Endometrial microvascular endothelial cells (primary cell): ENCODE measurements around the gene QRSL1. TPM values are rescaled to one million over a fixed set of nuclear protein-coding genes. Genes with fewer than 3 reads are reported as not detected.
"Not testable (repeated sequence)": the region's sequence is repeated elsewhere in the genome, so short reads cannot be mapped to it uniquely, and the experiment has no call there.

ENCODE experiments used
- in situ Hi-C: cut with HindIII; loops from 2 replicates; pipeline ENCODE4 v1.10.0; 2017; ENCODE audit warnings: low sequenced_read_pairs, low pct_unique_long_range_greater_than_20kb; ENCODE audit errors: inconsistent ontology term
- total RNA-seq: library from RNA; depleted of rRNA; stranded (reverse); fragments of >200 nt; gene quantifications from one replicate; pipeline ENCODE4 v1.2.3, GENCODE V29; 2015; ENCODE audit errors: inconsistent ontology term

QRSL1 gene
- total RNA-seq, 1 donor from 2014 or later, result 9.2 TPM

- in situ Hi-C loops, result no loop called here
Observed at GRCh38 chr6:106620931-106621672, 8.3 kb upstream of the QRSL1 start.

GRCh38 chr6:106622412-106622811, 7.0 kb upstream of the QRSL1 start:
- in situ Hi-C loops, result no loop called here

- in situ Hi-C loops, result no loop called here
Observed at GRCh38 chr6:106623039-106623438, 6.3 kb upstream of the QRSL1 start.

- in situ Hi-C loops, result no loop called here
Observed at GRCh38 chr6:106626485-106626884, 2.9 kb upstream of the QRSL1 start.

- in situ Hi-C loops, result not testable (repeated sequence)
Observed at GRCh38 chr6:106627760-106628159, 1.6 kb upstream of the QRSL1 start.

- in situ Hi-C loops, result no loop called here
Observed at GRCh38 chr6:106628658-106629102, 698 bp upstream of the QRSL1 start.

- in situ Hi-C loops, result no loop called here
Observed at GRCh38 chr6:106629859-106630163, 433 bp downstream of the QRSL1 start.

- in situ Hi-C loops, result no loop called here
Observed at GRCh38 chr6:106630366-106630765, 988 bp downstream of the QRSL1 start.

GRCh38 chr6:106631346-106631745, 2.0 kb downstream of the QRSL1 start:
- in situ Hi-C loops, result no loop called here

- in situ Hi-C loops, result no loop called here
Observed at GRCh38 chr6:106634565-106634964, 5.2 kb downstream of the QRSL1 start.

- in situ Hi-C loops, result no loop called here
Observed at GRCh38 chr6:106637051-106637716, 7.8 kb downstream of the QRSL1 start.

GRCh38 chr6:106637717-106638341, 8.5 kb downstream of the QRSL1 start:
- in situ Hi-C loops, result no loop called here

GRCh38 chr6:106639812-106640211, 10.4 kb downstream of the QRSL1 start:
- in situ Hi-C loops, result no loop called here

- in situ Hi-C loops, result no loop called here
Observed at GRCh38 chr6:106642476-106642875, 13.1 kb downstream of the QRSL1 start.

GRCh38 chr6:106643061-106643460, 13.7 kb downstream of the QRSL1 start:
- in situ Hi-C loops, result no loop called here

GRCh38 chr6:106648651-106649308, 19.4 kb downstream of the QRSL1 start:
- in situ Hi-C loops, result no loop called here

GRCh38 chr6:106658469-106658868, 29.1 kb downstream of the QRSL1 start:
- in situ Hi-C loops, result no loop called here

- in situ Hi-C loops, result no loop called here
Observed at GRCh38 chr6:106659859-106660258, 30.5 kb downstream of the QRSL1 start.

GRCh38 chr6:106662458-106662857, 33.1 kb downstream of the QRSL1 start:
- in situ Hi-C loops, result no loop called here
